HG02759 (cell line): ENCODE results near the gene TOR1B.
A peak's percentile ranks its signal among the peaks of the same experiment; 100 is the strongest.
"Not testable (repeated sequence)": the region's sequence is repeated elsewhere in the genome, so short reads cannot be mapped to it uniquely, and the experiment has no call there.

ENCODE experiments used
- ATAC-seq: cut with Tn5 transposase; IDR thresholded peaks from one replicate; pipeline ENCODE4 v1.9.1; 2021; ENCODE audit warnings: mild to moderate bottlenecking, moderate library complexity; ENCODE audit not compliant: unreplicated experiment

Gene TOR1B, protein sequence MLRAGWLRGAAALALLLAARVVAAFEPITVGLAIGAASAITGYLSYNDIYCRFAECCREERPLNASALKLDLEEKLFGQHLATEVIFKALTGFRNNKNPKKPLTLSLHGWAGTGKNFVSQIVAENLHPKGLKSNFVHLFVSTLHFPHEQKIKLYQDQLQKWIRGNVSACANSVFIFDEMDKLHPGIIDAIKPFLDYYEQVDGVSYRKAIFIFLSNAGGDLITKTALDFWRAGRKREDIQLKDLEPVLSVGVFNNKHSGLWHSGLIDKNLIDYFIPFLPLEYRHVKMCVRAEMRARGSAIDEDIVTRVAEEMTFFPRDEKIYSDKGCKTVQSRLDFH

DNA sequence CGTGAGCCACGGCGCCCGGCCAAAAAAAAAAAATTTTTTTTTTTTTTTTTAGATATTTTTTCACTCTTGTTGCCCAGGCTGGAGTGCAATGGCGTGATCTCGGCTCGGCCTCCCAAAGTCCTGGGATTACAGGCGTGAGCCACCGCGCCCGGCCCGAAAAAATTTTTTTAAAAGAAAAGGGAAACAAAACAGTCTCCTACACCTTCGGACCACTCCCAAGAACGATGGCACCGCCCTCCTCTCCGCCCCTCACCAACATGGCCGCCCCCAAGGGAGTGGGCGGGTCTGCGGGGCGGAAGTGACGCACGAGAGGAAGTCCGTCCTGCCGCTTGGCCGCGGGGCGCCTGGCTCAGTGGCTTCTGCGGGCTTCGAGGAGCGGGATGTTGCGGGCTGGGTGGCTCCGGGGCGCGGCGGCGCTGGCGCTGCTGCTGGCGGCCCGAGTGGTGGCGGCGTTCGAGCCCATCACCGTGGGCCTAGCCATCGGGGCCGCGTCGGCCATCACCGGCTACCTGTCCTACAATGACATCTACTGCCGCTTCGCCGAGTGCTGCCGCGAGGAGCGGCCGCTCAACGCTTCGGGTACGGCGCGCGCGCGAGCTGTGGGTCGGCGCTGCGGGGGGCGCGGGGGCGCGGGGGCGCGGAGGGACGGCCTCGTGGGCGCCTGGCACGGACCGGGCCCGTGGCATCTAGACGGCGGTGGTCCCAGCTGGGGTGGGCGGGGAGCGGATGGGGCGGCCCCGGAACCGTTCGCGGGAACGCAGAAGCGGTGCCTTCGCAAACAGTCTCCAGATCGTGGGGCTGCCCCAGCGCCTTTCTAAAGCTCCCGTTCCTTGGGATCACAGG lies at the start of gene TOR1B:
Gene TOR1B (plus strand): TSS at position 352 of the 843 bp plus-strand sequence. CDS start 29 bp downstream, at position 381.
- ATAC-seq: peak; percentile 95

DNA sequence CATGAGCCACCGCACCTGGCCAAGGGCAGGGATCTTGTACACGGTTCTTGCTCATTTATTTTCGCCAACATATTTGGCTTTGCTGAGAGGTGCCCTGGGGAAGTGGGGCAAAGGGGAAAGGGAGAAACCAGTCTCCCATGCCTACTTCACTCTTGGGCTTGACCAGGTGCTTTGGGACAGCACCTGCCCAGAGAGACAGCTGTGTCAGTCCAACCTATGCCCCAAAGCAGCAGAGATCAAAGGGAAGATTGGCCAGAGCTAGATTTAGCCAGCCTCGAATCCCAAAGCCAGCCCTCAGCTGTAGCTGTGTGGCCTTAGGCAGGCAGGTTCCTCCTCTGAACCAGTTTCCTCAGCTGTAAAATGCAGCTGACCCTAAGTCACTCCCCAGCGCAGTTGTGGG lies 47.8 kb upstream of the TOR1B start:
- ATAC-seq: no peak

DNA sequence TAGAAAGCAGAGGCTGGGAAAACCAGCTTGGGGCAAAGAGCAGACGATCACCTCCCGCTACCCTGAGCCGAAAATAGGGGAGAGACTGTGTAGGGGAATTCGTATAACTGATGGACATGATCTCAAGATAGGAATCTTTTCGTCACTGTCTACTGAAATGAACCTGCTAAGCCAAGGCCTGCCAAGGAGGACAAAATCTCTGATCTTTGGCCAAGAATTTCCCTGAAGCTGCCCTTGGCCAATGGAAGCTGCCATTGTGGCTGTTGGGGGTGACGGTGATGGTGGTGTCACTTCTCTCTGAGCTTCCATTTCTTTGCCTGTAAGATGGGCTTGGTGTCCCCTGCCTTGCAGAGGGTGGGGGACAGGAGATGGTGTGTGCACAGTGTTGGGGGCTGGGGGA lies 46.8 kb upstream of the TOR1B start:
- no peak for ATAC-seq

DNA sequence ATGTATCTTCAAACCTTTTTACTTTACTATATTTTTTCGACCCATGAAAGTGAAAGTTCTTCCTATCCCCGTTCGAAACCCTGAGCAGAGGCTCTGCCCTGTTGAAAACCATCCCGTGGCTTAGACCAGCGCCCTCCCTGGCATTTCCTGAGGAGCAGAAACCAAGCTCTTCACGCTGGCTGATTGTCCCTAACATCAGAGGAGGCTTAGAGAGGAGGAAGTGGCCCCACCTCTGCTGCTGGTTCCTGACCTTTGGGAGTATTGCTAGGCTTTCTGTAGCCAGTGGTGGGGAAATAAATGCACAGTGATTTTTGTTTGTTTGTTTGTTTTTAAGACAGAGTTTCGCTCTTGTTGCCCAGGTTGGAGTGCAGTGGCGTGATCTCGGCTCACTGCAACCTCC lies 45.9 kb upstream of the TOR1B start:
- ATAC-seq: no peak

DNA sequence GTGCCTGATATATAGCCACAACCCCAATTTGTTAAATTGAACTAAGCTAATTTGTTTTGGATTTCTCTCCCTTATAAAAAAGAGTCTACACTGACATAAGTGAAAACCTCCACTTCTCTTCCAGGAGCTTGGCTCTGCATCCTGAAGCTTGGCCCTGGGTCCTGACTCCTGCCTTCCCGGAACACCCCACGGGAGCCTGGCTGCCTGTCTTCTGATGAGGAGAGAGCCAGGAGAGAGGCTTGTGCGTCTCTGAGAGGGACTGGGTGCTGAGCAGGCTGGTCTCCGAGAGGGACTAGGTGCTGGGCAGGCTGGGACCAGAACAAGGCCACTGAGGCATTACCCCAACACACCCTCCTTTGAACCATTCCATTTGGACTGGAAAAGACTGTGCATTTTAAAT lies 43.7 kb upstream of the TOR1B start:
- no peak for ATAC-seq

DNA sequence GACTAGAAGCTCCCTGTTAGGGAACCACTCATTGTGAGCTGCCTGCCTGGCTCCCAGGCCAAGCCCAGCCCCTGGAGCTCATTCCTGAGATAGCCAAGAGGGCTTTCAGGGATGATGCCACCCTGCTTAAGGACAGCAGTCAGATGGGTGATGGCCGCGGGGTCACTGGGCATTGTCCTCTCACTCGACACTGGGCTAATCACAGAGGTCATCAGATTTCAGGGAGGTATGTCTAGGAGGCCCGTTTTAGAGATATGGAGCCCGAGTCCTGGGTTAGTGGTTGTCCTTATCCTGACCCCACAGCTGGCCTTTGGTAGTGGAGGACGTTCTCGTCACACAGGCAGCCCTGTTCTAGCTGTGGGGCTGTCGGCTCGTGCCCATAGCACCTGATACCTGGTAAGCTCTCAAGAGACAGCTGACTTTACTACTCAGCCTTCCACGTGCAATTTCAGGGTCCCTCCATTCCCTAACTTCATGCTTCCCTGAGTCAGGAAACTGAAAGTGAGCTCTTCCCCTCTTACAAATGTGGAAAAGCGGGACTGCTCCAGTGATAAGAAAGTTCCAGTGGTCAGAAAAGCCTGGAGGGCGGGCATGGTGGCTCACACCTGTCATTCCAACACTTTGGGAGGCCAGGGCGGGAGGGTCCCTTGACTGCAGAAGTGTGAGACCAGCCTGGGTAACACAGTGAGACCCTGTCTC lies 43.0 kb upstream of the TOR1B start:
- no peak for ATAC-seq

DNA sequence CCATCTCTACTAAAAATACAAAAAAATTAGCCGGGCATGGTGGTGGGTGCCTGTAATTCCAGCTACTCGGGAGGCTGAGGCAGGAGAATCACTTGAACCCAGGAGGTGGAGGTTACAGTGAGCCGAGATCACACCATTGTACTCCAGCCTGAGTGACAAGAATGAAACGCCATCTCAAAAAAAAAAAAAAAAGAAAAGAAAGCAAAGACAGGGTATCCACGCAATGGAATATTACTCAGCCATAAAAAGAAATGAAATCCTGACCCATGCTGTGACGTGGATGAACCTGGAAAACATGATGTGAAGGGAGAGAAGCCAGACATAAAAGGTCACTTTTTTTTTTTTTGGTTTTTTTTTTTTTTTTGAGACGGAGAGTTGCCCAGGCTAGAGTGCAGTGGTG lies 42.2 kb upstream of the TOR1B start:
- ATAC-seq: not testable (repeated sequence)

DNA sequence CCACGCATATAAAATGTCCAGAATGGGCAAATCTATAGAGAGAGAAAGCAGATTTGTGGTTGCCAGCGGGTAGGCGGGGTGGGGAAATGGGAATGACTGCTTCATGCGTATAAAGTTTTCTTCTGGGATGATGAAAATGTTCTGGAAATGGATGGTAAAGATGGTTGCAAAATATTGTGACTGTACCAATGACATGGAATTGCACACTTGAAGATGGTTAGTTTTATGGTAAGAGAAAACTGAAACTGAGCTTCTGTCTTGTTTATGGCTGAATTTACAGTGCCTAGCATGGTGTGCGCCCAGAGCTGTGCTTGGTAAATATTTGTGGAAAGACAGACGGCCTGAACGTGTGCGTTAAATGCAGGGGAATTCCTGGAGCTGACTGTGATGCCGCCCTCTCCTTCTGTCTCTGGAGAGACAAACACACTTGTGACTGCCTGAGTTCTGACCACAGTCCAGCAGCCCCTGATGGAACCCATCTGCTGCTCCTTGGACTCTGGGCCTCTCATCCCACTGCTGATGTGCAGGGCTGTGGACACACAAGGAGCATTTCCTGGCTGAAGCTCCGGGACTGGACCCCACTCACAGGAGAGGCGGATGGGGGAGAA lies 41.6 kb upstream of the TOR1B start:
- no peak for ATAC-seq

DNA sequence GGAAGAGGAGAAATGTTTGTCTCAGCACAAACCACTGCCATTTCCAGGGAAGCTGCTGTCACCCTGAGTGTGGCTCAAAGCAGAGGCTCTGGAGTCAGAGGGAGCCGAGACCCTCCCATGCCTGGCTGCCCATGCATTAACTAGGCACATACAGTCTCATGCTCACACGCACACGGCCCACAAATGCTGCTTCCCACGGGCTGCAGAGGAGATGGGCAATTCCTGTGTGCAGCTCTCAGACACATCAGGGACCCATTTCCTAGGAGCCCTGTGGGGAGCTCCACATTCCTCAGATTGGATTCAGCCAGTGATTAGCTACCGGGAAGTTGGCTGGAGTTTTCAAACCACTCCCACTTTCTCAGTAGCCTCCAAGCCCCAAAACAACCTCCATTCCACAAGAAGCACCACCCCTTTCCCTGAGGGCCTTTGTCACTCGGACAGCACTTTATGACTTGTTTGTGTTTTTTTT lies 41.0 kb upstream of the TOR1B start:
- ATAC-seq: no peak

DNA sequence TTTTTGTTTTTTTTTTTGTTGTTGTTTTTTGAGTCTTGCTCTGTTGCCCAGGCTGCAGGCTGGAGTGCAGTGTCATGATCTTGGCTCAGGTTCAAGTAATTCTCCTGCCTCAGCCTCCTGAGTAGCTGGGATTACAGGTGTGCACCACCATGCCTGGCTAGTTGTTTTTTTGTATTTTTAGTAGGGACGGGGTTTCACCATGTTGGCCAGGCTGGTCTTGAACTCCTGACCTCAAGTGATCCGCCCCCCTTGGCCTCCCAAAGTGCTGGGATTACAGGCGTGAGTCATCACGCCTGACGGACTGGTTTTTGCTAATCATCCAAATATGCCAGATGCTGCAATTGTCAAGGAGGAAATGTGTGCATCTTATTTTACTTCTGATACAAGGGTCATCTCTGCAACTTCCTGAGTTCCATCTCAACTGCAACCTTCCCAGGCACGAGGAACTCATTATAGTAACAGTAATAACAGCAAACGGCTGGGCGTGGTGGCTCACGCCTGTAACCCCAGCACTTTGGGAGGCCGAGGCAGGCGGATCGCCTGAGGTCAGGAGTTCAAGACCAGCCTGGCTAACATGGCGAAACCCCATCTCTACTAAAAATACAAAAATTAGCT lies 40.5 kb upstream of the TOR1B start:
- not testable (repeated sequence) for ATAC-seq

DNA sequence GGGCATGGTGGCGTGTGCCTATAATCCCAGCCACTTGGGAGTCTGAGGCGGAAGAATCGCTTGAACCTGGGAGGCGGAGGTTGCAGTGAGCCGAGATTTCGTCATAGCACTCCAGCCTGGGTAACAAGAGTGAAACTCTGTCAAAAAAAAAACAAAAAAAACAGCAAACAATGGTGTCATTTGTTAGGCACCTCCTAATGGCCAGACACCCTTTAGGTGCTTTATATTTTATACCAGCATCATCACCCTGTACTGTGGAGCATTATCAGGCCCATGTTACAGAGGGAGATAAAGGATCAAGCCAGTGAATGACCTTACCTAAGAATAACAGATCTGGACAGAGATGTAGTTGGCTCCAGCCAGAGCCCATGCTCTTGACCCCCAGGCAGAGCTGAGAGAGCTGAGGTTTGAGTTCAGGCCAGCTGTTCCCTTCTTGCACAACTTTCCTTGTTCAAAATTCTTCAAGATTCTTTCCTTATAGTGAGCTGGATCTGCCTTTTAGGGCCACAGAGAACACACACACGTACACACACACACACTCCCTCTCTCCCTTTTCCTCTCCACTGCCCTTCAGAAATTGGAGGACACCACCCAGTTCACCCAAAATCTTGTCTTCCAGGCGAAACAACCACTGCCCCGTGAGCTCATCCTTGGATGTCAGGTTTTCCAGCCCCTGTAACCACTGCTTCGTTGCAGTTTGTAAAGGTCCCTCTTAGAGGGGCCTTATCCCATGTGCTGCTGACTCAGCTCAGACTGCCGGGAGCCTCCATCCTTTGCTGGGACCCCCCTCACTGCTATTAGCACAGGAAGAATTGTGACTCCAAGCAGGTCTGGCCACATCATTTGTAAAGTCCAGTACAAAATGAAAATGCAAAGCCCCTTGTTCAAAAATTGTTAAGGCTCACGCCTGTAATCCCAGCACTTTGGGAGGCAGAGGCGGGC lies 39.7 kb upstream of the TOR1B start:
- no peak for ATAC-seq

DNA sequence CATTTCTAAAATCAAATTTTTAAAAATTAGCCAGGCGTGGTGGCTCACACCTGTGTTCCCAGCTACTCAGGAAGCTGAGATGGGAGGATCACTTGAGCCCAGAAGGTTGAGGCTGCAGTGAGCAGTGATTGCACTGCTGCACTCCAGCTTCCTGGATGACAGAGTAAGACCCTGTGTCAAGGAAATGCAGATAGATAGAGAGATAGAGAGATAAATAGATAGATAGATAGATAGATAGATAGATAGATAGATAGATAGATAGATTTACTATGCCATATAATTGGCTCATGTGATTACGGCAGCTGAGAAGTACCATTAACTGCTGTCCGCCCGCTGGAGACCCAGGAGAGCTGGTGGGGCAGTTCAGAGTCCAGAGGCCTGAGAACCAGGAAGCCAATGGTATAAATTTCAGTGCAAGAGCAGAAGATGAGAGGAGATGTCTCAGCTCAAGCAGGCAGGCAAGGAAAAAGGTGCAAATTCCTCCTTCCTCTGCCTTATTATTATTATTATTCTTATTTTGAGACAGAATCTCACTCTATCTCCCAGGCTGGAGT lies 37.1 kb upstream of the TOR1B start:
- no peak for ATAC-seq

DNA sequence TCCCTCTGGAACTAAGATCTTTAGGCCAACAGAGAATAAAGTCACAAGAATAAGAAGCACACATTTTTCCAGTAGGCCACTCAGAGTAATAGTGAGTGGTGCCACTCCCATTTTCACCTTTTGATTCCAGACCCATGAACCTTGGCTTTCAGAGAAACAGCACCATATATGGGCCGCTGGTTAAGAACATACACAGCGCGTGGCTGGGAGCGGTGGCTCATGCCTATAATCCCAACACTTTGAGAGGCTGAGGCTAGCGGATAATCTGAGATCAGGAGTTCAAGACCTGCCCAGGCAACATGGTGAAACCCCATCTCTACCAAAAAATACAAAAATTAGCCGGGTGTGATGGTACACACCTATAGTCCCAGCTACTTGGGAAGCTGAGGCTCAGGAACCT lies 34.5 kb upstream of the TOR1B start:
- ATAC-seq: no peak

DNA sequence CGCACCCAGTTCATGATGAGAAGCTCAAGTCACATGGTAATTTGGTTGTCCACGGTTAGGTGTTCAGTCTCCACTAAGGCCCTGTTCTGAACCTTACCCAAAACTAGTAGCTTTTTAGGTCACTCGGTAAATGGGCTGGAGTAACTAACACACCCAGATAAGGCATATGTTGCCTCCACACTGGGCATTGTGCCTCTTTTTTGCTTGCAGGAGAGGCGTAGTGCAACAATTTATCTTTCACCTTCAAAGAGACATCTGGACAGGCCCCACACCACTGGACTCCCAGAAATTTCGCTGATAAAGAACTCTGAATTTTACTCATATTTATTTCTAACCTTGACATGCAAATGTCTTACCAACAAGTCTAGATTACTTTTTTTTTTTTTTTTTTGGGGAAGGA lies 33.3 kb upstream of the TOR1B start:
- ATAC-seq: no peak

DNA sequence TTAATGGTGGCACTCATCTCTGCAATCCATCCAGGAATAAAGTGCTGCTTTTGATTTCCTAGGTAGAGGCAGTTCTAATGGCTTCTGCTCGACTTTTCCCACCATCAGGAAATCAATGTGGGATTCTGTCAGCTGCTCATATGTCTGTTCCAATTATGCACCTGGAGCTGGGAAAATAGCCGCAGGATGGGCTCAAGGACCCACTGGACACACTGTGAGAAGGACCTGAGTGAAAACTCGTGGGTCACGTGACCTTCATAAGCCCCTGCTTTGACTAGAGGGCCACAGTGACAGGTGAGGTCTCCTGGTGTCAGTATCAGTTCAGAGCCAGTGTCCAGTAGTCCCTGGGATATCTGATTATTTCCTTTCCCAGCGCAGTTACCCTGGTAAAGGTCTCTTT lies 32.2 kb upstream of the TOR1B start:
- no peak for ATAC-seq

DNA sequence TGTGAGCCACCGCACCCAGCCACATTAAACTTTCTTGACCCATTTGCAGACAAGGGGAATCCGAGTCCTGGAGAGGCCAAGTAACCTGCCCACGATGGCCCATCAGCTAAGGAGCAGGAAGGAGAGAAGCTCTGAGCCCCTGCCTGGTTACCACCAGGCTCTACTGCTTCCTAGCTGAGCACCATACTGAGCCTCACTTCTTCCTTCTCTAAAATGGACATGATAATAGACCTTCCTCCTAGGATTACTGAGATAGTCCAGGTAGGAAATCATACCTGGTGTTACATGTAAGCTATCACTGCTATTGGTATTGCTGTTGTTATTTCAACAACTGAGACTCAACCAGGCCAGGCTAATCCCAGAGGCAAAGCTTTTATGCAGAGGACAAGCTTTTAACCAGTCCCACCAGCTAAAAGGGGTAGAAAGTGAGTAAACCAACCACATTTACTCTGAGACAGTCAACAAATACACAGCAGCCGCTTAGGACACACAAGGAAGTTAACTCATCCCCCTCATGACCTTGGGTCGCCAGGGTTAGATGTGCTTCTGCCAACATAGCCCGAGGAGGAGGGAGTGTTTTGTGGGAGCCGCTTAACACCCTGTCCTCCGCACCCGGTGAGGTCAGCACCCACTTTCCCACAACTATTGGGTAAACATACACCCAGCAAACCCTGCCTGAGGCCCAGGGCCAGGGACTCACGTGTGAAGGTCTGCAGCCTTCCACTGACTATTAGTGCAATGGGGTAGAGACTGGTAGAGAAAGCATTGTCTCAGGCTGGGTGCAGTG lies 29.5 kb upstream of the TOR1B start:
- ATAC-seq: no peak

DNA sequence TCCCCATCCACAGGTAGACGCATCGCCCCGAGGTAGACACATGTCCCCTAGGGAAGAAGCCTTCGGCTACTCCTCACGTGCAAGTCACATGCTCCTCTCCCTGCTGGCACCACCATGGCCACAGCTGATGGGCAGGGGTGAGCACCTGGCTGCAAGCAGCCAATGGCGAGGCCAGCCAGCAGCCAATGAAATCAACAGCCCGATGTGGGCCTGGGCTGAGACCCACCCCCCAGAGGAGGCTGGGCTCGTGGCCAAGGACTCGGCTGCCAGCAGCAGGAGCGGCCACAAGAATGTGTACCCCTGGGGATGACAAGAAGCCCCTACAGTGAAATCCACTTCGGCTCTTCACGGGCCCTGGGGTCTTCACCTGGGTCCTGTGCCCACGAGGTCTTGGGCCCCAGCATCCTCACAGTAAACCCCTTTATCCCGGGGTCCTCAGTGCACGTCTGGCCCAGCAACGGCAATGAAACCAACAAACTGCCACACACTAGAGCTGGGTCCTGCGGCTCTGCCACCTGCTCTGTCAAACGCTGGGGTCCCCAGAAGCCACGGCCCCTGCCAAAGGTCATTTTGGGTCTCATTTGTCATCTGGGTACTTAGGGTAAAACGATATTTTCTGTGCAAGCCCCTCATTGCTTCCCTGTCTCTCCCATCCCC lies 28.1 kb upstream of the TOR1B start:
- ATAC-seq: no peak

DNA sequence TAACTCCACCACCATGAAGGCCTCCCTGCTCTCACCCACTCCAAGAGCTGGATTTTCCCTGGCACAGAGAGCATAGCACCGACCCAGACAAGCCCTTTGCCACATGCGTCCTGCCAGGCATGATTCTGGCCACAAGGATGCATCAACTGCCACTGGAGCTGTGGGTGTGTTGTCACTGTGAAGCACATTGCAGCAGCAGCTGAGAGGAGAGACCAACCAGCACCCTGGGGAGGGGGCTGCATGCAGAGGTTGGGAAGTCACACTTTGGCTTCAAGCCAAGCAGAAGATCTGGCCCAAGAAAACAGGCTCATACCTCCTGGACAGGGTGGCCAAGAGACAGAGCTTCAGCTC lies 27.6 kb upstream of the TOR1B start:
- ATAC-seq: no peak
